Measurements from ENCODE around the gene NFKBIB. TPM values are rescaled to one million over a fixed set of nuclear protein-coding genes. Genes with fewer than 3 reads are reported as not detected.

The NFKBIB gene
- total RNA-seq, 4 donors from 2014 or later, result 6.2 to 53.9 (median 29.4) TPM

- H3K9me3 ChIP-seq, result no peaks in the 10 kb centered on the region
- no peaks in the 10 kb centered on the region for H3K4me1 ChIP-seq
- peaks cover 0 to 23% (median 6%) of the 10 kb centered on the region in 4 donors for H3K36me3 ChIP-seq
- H3K27me3 ChIP-seq, result peaks cover 15% of the 10 kb centered on the region
- in situ Hi-C loops (cut with MboI; ENCODE audit: low pct_ligation_motif_present in 1 of 4, low pct_unique_long_range_greater_than_20kb in 1 of 4, low sequenced_read_pairs in 3 of 4), result no loop called here
- intact Hi-C loops (cut with DNase I; ENCODE audit: low total_unique reads), result no loop called here
- no peak for DNase-seq
- no peak overlapping the region for H3K27ac ChIP-seq
- TF ChIP-seq POLR2AphosphoS5 (IDR thresholded peaks at IDR 0.05) (no peak), POLR2A (IDR thresholded peaks at IDR 0.05) (no peak), CTCF (IDR thresholded peaks at IDR 0.05) (no peak), EP300 (IDR thresholded peaks at IDR 0.05; ENCODE audit: low read depth) (no peak)
- H3K4me3 ChIP-seq, result no peak overlapping the region
- 90% methylated on average over 20 of the region's 29 CpGs; no CpG with 5 or more reads in 1 of the 2 donors for WGBS, 2 donors (ENCODE audit: low coverage in 1 of 2)
Observed at GRCh38 chr19:38907227-38907626, 7.5 kb downstream of the NFKBIB start.

- Histone ChIP-seq H3K9me3 (no peaks in the 10 kb centered on the region), H3K4me3 (no peak overlapping the region), H3K4me1 (no peaks in the 10 kb centered on the region), H3K27ac (no peak overlapping the region), H3K27me3 (peaks cover 17% of the 10 kb centered on the region), H3K36me3 (peaks cover 0 to 23% (median 6%) of the 10 kb centered on the region in 4 donors)
- TF ChIP-seq EP300 (IDR thresholded peaks at IDR 0.05; ENCODE audit: low read depth) (no peak), CTCF (IDR thresholded peaks at IDR 0.05) (no peak)
- in situ Hi-C loops (cut with MboI; ENCODE audit: low pct_ligation_motif_present in 1 of 4, low pct_unique_long_range_greater_than_20kb in 1 of 4, low sequenced_read_pairs in 3 of 4), result no loop called here
- 93 to 94% methylated on average over 12 of the region's 12 CpGs for WGBS, 2 donors (ENCODE audit: low coverage in 1 of 2)
- no peak for DNase-seq
- intact Hi-C loops (cut with DNase I; ENCODE audit: low total_unique reads), result no loop called here
Observed at GRCh38 chr19:38907670-38908069, 7.9 kb downstream of the NFKBIB start.

GRCh38 chr19:38908911-38909310, 9.1 kb downstream of the NFKBIB start:
- no peaks in the 10 kb centered on the region for H3K9me3 ChIP-seq
- peaks cover 17% of the 10 kb centered on the region for H3K27me3 ChIP-seq
- no peaks in the 10 kb centered on the region for H3K4me1 ChIP-seq
- TF ChIP-seq POLR2A (IDR thresholded peaks at IDR 0.05) (no peak), POLR2AphosphoS5 (IDR thresholded peaks at IDR 0.05) (no peak), EP300 (IDR thresholded peaks at IDR 0.05; ENCODE audit: low read depth) (no peak), CTCF (IDR thresholded peaks at IDR 0.05) (no peak)
- H3K4me3 ChIP-seq, result no peak overlapping the region
- no peak overlapping the region for H3K27ac ChIP-seq
- DNase-seq, result no peak
- H3K36me3 ChIP-seq, result peaks cover 0 to 23% (median 6%) of the 10 kb centered on the region in 4 donors
- intact Hi-C loops (cut with DNase I; ENCODE audit: low total_unique reads) (no loop called here), in situ Hi-C loops (cut with MboI; ENCODE audit: low pct_ligation_motif_present in 1 of 4, low pct_unique_long_range_greater_than_20kb in 1 of 4, low sequenced_read_pairs in 3 of 4) (no loop called here)
- 80% methylated on average over 2 to 10 of the region's 10 CpGs for WGBS, 2 donors (ENCODE audit: low coverage in 1 of 2)

- H3K36me3 ChIP-seq, result peaks cover 0 to 17% (median 5%) of the 10 kb centered on the region in 4 donors
- no peak overlapping the region for H3K4me3 ChIP-seq
Observed at GRCh38 chr19:38910488-38910887, 10.7 kb downstream of the NFKBIB start.

More at GRCh38 chr19:38910488-38910887, 10.7 kb downstream of the NFKBIB start:
- Histone ChIP-seq H3K27ac (no peak overlapping the region), H3K27me3 (peaks cover 17% of the 10 kb centered on the region), H3K9me3 (no peaks in the 10 kb centered on the region), H3K4me1 (no peaks in the 10 kb centered on the region)
- DNase-seq, result no peak
- TF ChIP-seq POLR2A (IDR thresholded peaks at IDR 0.05), result no peak
- no peak for TF ChIP-seq EP300 (IDR thresholded peaks at IDR 0.05; ENCODE audit: low read depth)
- TF ChIP-seq CTCF (IDR thresholded peaks at IDR 0.05), result no peak
- 96 to 100% methylated on average over 1 to 12 of the region's 12 CpGs for WGBS, 2 donors (ENCODE audit: low coverage in 1 of 2)
- intact Hi-C loops (cut with DNase I; ENCODE audit: low total_unique reads), result no loop called here
- in situ Hi-C loops (cut with MboI; ENCODE audit: low pct_ligation_motif_present in 1 of 4, low pct_unique_long_range_greater_than_20kb in 1 of 4, low sequenced_read_pairs in 3 of 4), result no loop called here
